Prostate gland (tissue), 2 donors: ENCODE data around the gene TRIO.

Experiments
- POLR2A ChIP-seq: fragments of 450-650 bp; IDR thresholded peaks from one replicate; pipeline ENCODE4 v1.6.1; 2016; ENCODE audit warnings: antibody characterized with exemption, mild to moderate bottlenecking
- POLR2AphosphoS5 ChIP-seq: sonication (generic); formaldehyde crosslinking; IDR thresholded peaks from one replicate; pipeline ENCODE4 v1.6.1; 2017; ENCODE audit warnings: antibody characterized with exemption
- TF ChIP-seq, protein P1 (sequence below), 4 experiments: fragments of 200-600 bp in 2 of 4; fragments of 450-650 bp in 2 of 4; sonication (generic) in 2 of 4; IDR thresholded peaks; 1 replicate in 3 of 4; 2 replicates in 1 of 4; pipeline ENCODE4 v1.5.1; 2016 to 2019; ENCODE audit warnings: antibody characterized with exemption in 4 of 4, mild to moderate bottlenecking in 2 of 4, moderate library complexity in 2 of 4

DNA sequence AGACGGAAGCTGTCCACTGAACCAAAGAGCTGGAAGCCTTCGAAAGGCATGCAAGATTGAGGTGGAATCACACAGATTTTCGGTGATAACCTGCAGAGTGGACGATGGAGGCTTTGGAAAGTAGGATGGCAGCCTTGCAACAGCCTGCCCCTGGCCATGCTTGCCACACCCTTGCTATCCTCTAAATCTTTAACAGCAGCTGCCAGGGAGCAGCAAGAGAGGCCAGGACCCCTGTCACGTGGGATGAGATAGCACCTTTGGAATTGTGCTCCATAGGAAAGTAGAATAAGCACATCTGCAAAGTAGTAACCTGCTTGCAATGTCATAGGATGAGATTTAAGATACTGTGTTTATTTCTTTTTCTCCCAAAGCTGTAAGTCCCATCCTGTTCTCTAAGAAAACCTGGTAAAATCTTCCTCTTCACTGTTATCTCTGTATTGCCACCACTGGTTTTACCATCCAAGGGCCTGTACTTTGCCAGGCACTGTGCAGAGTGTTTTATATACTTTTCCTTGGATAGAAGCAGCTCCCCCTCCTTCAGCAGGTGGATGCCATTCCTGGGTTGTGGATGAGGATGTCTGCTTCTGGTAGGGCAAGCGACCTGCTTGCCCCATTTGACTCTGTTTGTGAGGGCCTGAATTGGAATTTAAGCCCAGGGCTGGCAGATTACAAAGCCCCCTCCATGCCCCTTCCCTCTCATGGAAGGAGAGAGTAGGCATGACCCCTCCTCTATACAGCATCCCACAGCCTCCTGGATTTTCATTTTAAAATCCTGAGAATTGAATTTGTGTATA lies 10.1 kb downstream of the TRIO start:
- TF ChIP-seq, protein P1, sequence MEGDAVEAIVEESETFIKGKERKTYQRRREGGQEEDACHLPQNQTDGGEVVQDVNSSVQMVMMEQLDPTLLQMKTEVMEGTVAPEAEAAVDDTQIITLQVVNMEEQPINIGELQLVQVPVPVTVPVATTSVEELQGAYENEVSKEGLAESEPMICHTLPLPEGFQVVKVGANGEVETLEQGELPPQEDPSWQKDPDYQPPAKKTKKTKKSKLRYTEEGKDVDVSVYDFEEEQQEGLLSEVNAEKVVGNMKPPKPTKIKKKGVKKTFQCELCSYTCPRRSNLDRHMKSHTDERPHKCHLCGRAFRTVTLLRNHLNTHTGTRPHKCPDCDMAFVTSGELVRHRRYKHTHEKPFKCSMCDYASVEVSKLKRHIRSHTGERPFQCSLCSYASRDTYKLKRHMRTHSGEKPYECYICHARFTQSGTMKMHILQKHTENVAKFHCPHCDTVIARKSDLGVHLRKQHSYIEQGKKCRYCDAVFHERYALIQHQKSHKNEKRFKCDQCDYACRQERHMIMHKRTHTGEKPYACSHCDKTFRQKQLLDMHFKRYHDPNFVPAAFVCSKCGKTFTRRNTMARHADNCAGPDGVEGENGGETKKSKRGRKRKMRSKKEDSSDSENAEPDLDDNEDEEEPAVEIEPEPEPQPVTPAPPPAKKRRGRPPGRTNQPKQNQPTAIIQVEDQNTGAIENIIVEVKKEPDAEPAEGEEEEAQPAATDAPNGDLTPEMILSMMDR (IDR thresholded peaks at IDR 0.05): no peak
- TF ChIP-seq POLR2A (no peak), POLR2AphosphoS5 (no peak)
